ENCODE results near the gene CHRM2. TPM values are rescaled to one million over a fixed set of nuclear protein-coding genes. Genes with fewer than 3 reads are reported as not detected.

The CHRM2 gene
- polyA plus RNA-seq, 2 of the 4 experiments (the other 2 are of a cell fraction) = not detected

GRCh38 chr7:136958016-136958415 is 89.6 kb downstream of the CHRM2 start:
- Histone ChIP-seq H3K27ac (no peak overlapping the region), H3K4me2 (no peak overlapping the region), H3K4me3 (no peak overlapping the region), H3K9me3 (no peaks in the 10 kb centered on the region), H3K4me1 (no peaks in the 10 kb centered on the region)
- FAIRE-seq = no peak
- ChIA-PET POLR2A (no interaction called here), CTCF (no interaction called here)
- TF ChIP-seq FOSB (CRISPR knock-in tag; IDR thresholded peaks at IDR 0.05) (no peak), HOXA7 (CRISPR knock-in tag; IDR thresholded peaks at IDR 0.05) (no peak), JUN (IDR thresholded peaks at IDR 0.05) (no peak), JUNB (IDR thresholded peaks at IDR 0.05) (no peak), BHLHE40 (IDR thresholded peaks at IDR 0.05; ENCODE audit: low read depth, low read length) (no peak), SMC3 (IDR thresholded peaks at IDR 0.05) (no peak), NR3C1 (IDR thresholded peaks at IDR 0.05) (no peak), TFCP2L1 (CRISPR knock-in tag; IDR thresholded peaks at IDR 0.05) (no peak), CHD4 (IDR thresholded peaks at IDR 0.05; ENCODE audit: borderline replicate concordance) (no peak)
- no peak for ATAC-seq
- DNase-seq (ENCODE audit: low read depth in 1 of 2, low spot score in 1 of 2) = no peak
- 6% methylated on average over 2 of the region's 2 CpGs for WGBS (ENCODE audit: missing lambda C conversion rate)

GRCh38 chr7:136964347-136964746 is 95.9 kb downstream of the CHRM2 start:
- CTCF ChIA-PET = no interaction called here
- H3K4me2 ChIP-seq = no peak overlapping the region
- DNase-seq (ENCODE audit: low read depth in 1 of 2, low spot score in 1 of 2) = no peak
- no peaks in the 10 kb centered on the region for H3K9me3 ChIP-seq
- POLR2A ChIA-PET = no interaction called here
- WGBS (ENCODE audit: missing lambda C conversion rate) = 3% methylated on average over 1 of the region's 1 CpG
- no peaks in the 10 kb centered on the region for H3K4me1 ChIP-seq
- no peak for ATAC-seq
- H3K4me3 ChIP-seq = no peak overlapping the region
- H3K27ac ChIP-seq = no peak overlapping the region
- TF ChIP-seq NR3C1 (IDR thresholded peaks at IDR 0.05) (no peak), RNF2 (IDR thresholded peaks at IDR 0.05; ENCODE audit: borderline replicate concordance, low read depth) (no peak), EP300 (IDR thresholded peaks at IDR 0.05) (no peak), CHD2 (IDR thresholded peaks at IDR 0.05; ENCODE audit: low read length, partially characterized antibody) (no peak), TP53 (CRISPR knock-in tag; IDR thresholded peaks at IDR 0.05) (no peak), MYC (IDR thresholded peaks at IDR 0.05; ENCODE audit: borderline replicate concordance, low read length) (no peak), JUNB (IDR thresholded peaks at IDR 0.05) (no peak), BCL3 (IDR thresholded peaks at IDR 0.05) (no peak), ZNF302 (CRISPR knock-in tag; IDR thresholded peaks at IDR 0.05) (no peak), POLR2AphosphoS2 (conservative IDR thresholded peaks at IDR 0.05; ENCODE audit: low read length) (no peak), CBX8 (IDR thresholded peaks at IDR 0.05) (no peak)
- no peak for FAIRE-seq

- 3% methylated on average over 1 of the region's 1 CpG for WGBS (ENCODE audit: missing lambda C conversion rate)
- DNase-seq (ENCODE audit: low read depth in 1 of 2, low spot score in 1 of 2) (no peak), ATAC-seq (no peak), FAIRE-seq (no peak)
- CTCF ChIA-PET = no interaction called here
- TF ChIP-seq MAFK (IDR thresholded peaks at IDR 0.05; ENCODE audit: partially characterized antibody) = no peak
- no peak for TF ChIP-seq MAZ (IDR thresholded peaks at IDR 0.05; ENCODE audit: borderline replicate concordance, low read depth, low read length)
- Histone ChIP-seq H3K4me2 (no peak overlapping the region), H3K4me3 (no peak overlapping the region), H3K27ac (no peak overlapping the region), H3K9me3 (no peaks in the 10 kb centered on the region), H3K4me1 (no peaks in the 10 kb centered on the region)
- POLR2A ChIA-PET = no interaction called here
These were observed 98.4 kb downstream of the CHRM2 start for GRCh38 chr7:136966825-136967224.

- POLR2A ChIA-PET = no interaction called here
- CTCF ChIA-PET = no interaction called here
- DNase-seq (ENCODE audit: low read depth in 1 of 2, low spot score in 1 of 2) (no peak), ATAC-seq (no peak), FAIRE-seq (no peak)
- Histone ChIP-seq H3K4me1 (no peaks in the 10 kb centered on the region), H3K9me3 (no peaks in the 10 kb centered on the region), H3K27ac (no peak overlapping the region), H3K4me2 (no peak overlapping the region), H3K4me3 (no peak overlapping the region)
- TF ChIP-seq MAX (IDR thresholded peaks at IDR 0.05) = no peak
- TF ChIP-seq ESRRA (IDR thresholded peaks at IDR 0.05; ENCODE audit: borderline replicate concordance, low read length) = no peak
- TF ChIP-seq SMC3 (IDR thresholded peaks at IDR 0.05) = no peak
- TF ChIP-seq MAZ (IDR thresholded peaks at IDR 0.05; ENCODE audit: borderline replicate concordance, low read depth, low read length) = no peak
- no peak for TF ChIP-seq CBX8 (IDR thresholded peaks at IDR 0.05)
- TF ChIP-seq NFE2L2 (conservative IDR thresholded peaks at IDR 0.05; ENCODE audit: low read length) = no peak
- 5% methylated on average over 2 of the region's 2 CpGs for WGBS (ENCODE audit: missing lambda C conversion rate)
These were observed 101.3 kb downstream of the CHRM2 start for GRCh38 chr7:136969761-136970160.

Measured in A549 (cell line).